ENCODE results near the gene LRCH4. TPM values are rescaled to one million over a fixed set of nuclear protein-coding genes. Genes with fewer than 3 reads are reported as not detected.

LRCH4 gene
- total and polyA plus RNA-seq, 2 donors (not counting 1 experiment from before 2014, with no cell fraction given), result 288 to 289 TPM

DNA sequence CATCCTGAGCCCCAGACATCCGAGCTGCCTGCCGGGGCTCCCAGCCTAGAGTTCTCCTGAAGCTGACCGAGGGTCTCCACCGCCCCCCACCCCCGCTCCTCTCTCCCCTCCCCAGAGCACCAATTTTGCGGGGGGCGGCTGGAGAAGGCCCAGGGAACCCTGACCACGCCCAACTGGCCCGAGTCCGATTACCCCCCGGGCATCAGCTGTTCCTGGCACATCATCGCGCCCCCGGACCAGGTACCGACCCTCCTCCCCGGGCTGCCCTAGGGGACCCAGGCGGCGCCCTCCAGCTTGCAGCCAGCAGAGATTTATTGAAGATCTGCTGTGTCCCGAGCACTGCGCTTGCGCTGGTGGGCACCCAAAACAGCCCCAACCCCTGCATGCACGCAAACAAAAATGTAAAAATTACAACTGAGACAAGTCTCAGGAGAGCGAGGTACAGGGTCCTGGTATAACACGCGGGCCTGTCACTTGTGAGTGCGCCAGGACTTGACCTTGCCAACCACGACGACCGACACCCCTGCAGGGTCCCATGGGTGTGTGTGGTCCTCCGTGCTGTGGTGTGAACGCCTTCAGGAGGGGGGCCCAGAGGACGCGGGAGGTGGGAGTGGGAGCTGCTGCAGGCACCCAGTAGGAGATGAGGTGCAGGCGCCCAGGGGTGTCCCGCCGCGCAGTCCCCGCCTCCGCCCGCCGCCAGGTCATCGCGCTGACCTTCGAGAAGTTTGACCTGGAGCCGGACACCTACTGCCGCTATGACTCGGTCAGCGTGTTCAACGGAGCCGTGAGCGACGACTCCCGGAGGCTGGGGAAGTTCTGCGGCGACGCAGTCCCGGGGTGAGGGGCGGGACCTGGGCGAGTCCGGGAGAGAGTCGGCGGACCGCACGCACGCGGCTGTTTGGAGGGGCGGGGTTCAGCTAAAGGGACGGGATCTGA, 19.3 kb upstream of the LRCH4 start:
- 2% methylated on average over 66 of the region's 68 CpGs for WGBS (ENCODE audit: insufficient coverage)
- H3K9me3 ChIP-seq (ENCODE audit: control extremely low read depth in 1 of 3, control insufficient read depth in 2 of 3, insufficient read depth in 1 of 3, low read length in 2 of 3), result no peaks in the 10 kb centered on the region
- ATAC-seq (ENCODE audit: low read depth), result peak; percentile 3
- H3K4me1 ChIP-seq (ENCODE audit: control insufficient read depth in 2 of 2, insufficient read depth in 2 of 2, low read length in 2 of 2), result peaks cover 15 to 25% of the 10 kb centered on the region in 2 donors
- H3K36me3 ChIP-seq (replicated peaks in 1 of 2; ENCODE audit: control extremely low read depth in 1 of 2, control insufficient read depth in 1 of 2, extremely low read depth in 1 of 2, insufficient read depth in 2 of 2, low read length in 1 of 2), result no peaks in the 10 kb centered on the region
- peak overlapping the region; percentile 90 for H3K4me3 Mint-ChIP-seq
- H3K27ac Mint-ChIP-seq, result peak overlapping the region; percentile 53
- peak overlapping the region; percentile 99 for H3K4me2 ChIP-seq (replicated peaks; ENCODE audit: low read depth, low read length, poor library complexity, severe bottlenecking)
- ChIA-PET POLR2A (interaction anchor here (0.5 to 2.0 kb wide), 5 partner anchors 8 to 87 kb away, joined by 3 to 18 read pairs (median 4); partner anchors contain the start of genes FBXO24 and LRCH4), CTCF (interaction anchor here (0.8 to 2.1 kb wide), 8 partner anchors 13 to 100 kb away, joined by 3 to 5 read pairs (median 4); partner anchors contain the start of genes FBXO24, LRCH4 and POP7)
- TF ChIP-seq, protein P1, sequence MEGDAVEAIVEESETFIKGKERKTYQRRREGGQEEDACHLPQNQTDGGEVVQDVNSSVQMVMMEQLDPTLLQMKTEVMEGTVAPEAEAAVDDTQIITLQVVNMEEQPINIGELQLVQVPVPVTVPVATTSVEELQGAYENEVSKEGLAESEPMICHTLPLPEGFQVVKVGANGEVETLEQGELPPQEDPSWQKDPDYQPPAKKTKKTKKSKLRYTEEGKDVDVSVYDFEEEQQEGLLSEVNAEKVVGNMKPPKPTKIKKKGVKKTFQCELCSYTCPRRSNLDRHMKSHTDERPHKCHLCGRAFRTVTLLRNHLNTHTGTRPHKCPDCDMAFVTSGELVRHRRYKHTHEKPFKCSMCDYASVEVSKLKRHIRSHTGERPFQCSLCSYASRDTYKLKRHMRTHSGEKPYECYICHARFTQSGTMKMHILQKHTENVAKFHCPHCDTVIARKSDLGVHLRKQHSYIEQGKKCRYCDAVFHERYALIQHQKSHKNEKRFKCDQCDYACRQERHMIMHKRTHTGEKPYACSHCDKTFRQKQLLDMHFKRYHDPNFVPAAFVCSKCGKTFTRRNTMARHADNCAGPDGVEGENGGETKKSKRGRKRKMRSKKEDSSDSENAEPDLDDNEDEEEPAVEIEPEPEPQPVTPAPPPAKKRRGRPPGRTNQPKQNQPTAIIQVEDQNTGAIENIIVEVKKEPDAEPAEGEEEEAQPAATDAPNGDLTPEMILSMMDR (IDR thresholded peaks at IDR 0.05), result no peak
- TF ChIP-seq EZH2 (IDR thresholded peaks at IDR 0.05; ENCODE audit: borderline replicate concordance, insufficient read depth, low read depth, low read length, poor library complexity, severe bottlenecking), result no peak
- no peaks in the 10 kb centered on the region for H3K79me2 ChIP-seq (ENCODE audit: control insufficient read depth, insufficient read depth, low read length)
- H3K9ac ChIP-seq (ENCODE audit: low read length), result peak overlapping the region; percentile 80
- H3K4me1 Mint-ChIP-seq, result peaks cover 12% of the 10 kb centered on the region
- no peaks in the 10 kb centered on the region for H3K27me3 ChIP-seq (replicated peaks in 1 of 4; ENCODE audit: control extremely low read depth in 1 of 4, control insufficient read depth in 3 of 4, insufficient read depth in 4 of 4, low read length in 3 of 4)
- H3K27me3 Mint-ChIP-seq, result no peaks in the 10 kb centered on the region
- no peaks in the 10 kb centered on the region for H3K9me3 Mint-ChIP-seq (ENCODE audit: insufficient read depth)
- peak; percentile 55 for DNase-seq
- H2AFZ ChIP-seq (ENCODE audit: insufficient read depth, low read depth, low read length, poor library complexity, severe bottlenecking), result peak overlapping the region; percentile 95
- no peak overlapping the region for H3K27ac ChIP-seq (ENCODE audit: low read length in 2 of 2)
- intact Hi-C loops (cut with micrococcal nuclease), result loop anchor here (1.0 to 2.0 kb wide), 9 partner anchors 7 to 100 kb away; partner anchors contain the start of genes AGFG2, FBXO24, GNB2 and LRCH4
- H3K4me3 ChIP-seq (ENCODE audit: control extremely low read depth in 1 of 5, extremely low read depth in 1 of 5, insufficient read depth in 1 of 5, low read depth in 2 of 5, low read length in 4 of 5), result peak overlapping the region; percentile 8 to 85 (median 75)
- H4K20me1 ChIP-seq (ENCODE audit: control insufficient read depth, insufficient read depth, low read length, poor library complexity, severe bottlenecking), result no peaks in the 10 kb centered on the region
